ENCODE data around the gene TMSB4Y. TPM values are rescaled to one million over a fixed set of nuclear protein-coding genes. Genes with fewer than 3 reads are reported as not detected.

The TMSB4Y gene
- total and polyA plus RNA-seq, 2 experiments from 2014 or later, result not detected

DNA sequence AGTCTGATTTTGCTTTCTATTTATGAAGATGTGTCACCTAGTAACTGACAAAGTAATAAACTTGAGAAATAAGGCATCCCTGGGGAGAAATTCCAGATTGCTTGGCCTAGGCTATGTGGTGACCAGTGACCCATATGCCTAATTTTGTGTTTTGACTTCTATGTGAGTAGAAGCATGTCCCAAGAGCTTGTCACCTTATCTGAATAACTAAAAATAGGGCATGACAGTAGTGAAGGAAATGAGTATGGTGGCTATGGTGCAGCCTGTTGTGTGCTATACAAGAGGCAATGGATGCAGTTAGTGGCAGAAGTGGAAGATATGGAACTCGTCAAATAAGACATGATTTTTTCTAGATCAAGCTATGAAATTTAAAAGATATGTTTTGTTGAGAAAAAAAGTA, 15.3 kb downstream of the TMSB4Y start:
- no peak overlapping the region for H3K4me2 ChIP-seq
- WGBS (ENCODE audit: low lambda C conversion rate, missing lambda C conversion rate), result no CpG with 5 or more reads among the region's 1 CpG
- no peaks in the 10 kb centered on the region for H3K27me3 ChIP-seq
- no peak for DNase-seq (ENCODE audit: low spot score)
- no peaks in the 10 kb centered on the region for H3K36me3 ChIP-seq (replicated peaks; ENCODE audit: insufficient read depth, low read depth)
- H3K27ac ChIP-seq, result no peak overlapping the region
- H3K79me2 ChIP-seq, result no peaks in the 10 kb centered on the region
- H3K9me2 ChIP-seq (replicated peaks; ENCODE audit: insufficient read depth), result no peaks in the 10 kb centered on the region
- H3K9me3 ChIP-seq (ENCODE audit: low read depth), result no peaks in the 10 kb centered on the region
- H3K4me1 ChIP-seq (ENCODE audit: insufficient read depth), result no peaks in the 10 kb centered on the region
- H4K20me1 ChIP-seq (ENCODE audit: insufficient read depth, poor library complexity, severe bottlenecking), result no peaks in the 10 kb centered on the region
- no peak overlapping the region for H2AFZ ChIP-seq
- TF ChIP-seq, protein P1, sequence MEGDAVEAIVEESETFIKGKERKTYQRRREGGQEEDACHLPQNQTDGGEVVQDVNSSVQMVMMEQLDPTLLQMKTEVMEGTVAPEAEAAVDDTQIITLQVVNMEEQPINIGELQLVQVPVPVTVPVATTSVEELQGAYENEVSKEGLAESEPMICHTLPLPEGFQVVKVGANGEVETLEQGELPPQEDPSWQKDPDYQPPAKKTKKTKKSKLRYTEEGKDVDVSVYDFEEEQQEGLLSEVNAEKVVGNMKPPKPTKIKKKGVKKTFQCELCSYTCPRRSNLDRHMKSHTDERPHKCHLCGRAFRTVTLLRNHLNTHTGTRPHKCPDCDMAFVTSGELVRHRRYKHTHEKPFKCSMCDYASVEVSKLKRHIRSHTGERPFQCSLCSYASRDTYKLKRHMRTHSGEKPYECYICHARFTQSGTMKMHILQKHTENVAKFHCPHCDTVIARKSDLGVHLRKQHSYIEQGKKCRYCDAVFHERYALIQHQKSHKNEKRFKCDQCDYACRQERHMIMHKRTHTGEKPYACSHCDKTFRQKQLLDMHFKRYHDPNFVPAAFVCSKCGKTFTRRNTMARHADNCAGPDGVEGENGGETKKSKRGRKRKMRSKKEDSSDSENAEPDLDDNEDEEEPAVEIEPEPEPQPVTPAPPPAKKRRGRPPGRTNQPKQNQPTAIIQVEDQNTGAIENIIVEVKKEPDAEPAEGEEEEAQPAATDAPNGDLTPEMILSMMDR (IDR thresholded peaks at IDR 0.05; ENCODE audit: poor library complexity), result no peak
- no peak for TF ChIP-seq EZH2phosphoT487 (IDR thresholded peaks at IDR 0.05; ENCODE audit: low read depth, severe bottlenecking, unreplicated experiment)
- TF ChIP-seq EZH2 (IDR thresholded peaks at IDR 0.05; ENCODE audit: borderline replicate concordance), result no peak
- H3K4me3 ChIP-seq, result no peak overlapping the region

DNA sequence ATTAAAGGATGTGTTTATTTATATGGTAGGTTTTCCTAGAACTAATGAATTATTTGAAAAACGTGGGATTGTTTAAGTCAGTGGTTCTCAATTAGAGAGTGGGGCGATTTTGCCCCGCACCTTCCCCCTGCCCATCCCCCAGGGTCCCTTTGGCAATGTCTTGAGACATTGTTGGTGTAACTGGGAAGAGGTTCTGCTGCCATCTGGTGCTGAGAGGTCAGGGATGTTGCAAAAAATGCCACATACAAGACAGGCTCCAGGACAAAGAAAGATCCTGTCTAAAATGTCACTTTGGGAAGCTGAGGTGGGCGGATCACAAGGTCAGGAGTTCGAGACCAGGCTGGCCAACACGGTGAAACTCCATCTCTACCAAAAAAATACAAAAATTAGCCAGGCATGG, 25.8 kb downstream of the TMSB4Y start:
- Histone ChIP-seq H3K4me1 (ENCODE audit: insufficient read depth) (no peaks in the 10 kb centered on the region), H3K27ac (no peak overlapping the region), H3K4me2 (no peak overlapping the region), H3K27me3 (no peaks in the 10 kb centered on the region), H4K20me1 (ENCODE audit: insufficient read depth, poor library complexity, severe bottlenecking) (no peaks in the 10 kb centered on the region), H3K79me2 (no peaks in the 10 kb centered on the region), H3K9me2 (replicated peaks; ENCODE audit: insufficient read depth) (no peaks in the 10 kb centered on the region), H3K9me3 (ENCODE audit: low read depth) (no peaks in the 10 kb centered on the region), H2AFZ (no peak overlapping the region), H3K36me3 (replicated peaks; ENCODE audit: insufficient read depth, low read depth) (no peaks in the 10 kb centered on the region), H3K4me3 (no peak overlapping the region)
- DNase-seq (ENCODE audit: low spot score), result no peak
- no peak for TF ChIP-seq EZH2 (IDR thresholded peaks at IDR 0.05; ENCODE audit: borderline replicate concordance)
- TF ChIP-seq, protein P1 (IDR thresholded peaks at IDR 0.05; ENCODE audit: poor library complexity), result no peak
- TF ChIP-seq EZH2phosphoT487 (IDR thresholded peaks at IDR 0.05; ENCODE audit: low read depth, severe bottlenecking, unreplicated experiment), result no peak
- WGBS (ENCODE audit: low lambda C conversion rate, missing lambda C conversion rate), result no CpG with 5 or more reads among the region's 6 CpGs

DNA sequence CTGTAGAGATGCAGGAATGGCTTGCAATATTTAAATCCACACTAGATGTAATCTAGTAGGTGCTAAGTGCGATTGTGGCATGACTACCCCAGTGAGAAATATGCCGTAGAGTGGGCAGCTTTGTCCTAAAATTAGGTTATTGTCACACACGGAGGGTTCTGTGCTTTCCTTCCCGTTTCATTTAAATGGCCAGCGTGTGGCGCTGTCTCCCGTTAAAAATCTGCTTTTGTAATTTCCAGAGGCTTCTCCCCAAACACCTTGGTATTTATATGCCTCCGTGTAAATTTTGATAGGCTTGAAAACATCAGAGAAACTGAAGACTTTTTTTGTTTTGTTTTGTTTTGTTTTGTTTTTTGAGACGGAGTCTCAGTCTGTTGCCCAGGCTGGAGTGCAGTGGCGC, 34.9 kb downstream of the TMSB4Y start:
- H3K27ac ChIP-seq, result no peak overlapping the region
- H2AFZ ChIP-seq, result no peak overlapping the region
- TF ChIP-seq, protein P1 (IDR thresholded peaks at IDR 0.05; ENCODE audit: poor library complexity), result no peak
- TF ChIP-seq EZH2phosphoT487 (IDR thresholded peaks at IDR 0.05; ENCODE audit: low read depth, severe bottlenecking, unreplicated experiment) (no peak), EZH2 (IDR thresholded peaks at IDR 0.05; ENCODE audit: borderline replicate concordance) (no peak)
- no peaks in the 10 kb centered on the region for H3K27me3 ChIP-seq
- no peaks in the 10 kb centered on the region for H3K9me3 ChIP-seq (ENCODE audit: low read depth)
- no peaks in the 10 kb centered on the region for H4K20me1 ChIP-seq (ENCODE audit: insufficient read depth, poor library complexity, severe bottlenecking)
- WGBS (ENCODE audit: low lambda C conversion rate, missing lambda C conversion rate), result no CpG with 5 or more reads among the region's 10 CpGs
- H3K4me3 ChIP-seq, result no peak overlapping the region
- H3K36me3 ChIP-seq (replicated peaks; ENCODE audit: insufficient read depth, low read depth), result no peaks in the 10 kb centered on the region
- no peak overlapping the region for H3K4me2 ChIP-seq
- DNase-seq (ENCODE audit: low spot score), result no peak
- no peaks in the 10 kb centered on the region for H3K4me1 ChIP-seq (ENCODE audit: insufficient read depth)
- no peaks in the 10 kb centered on the region for H3K79me2 ChIP-seq
- no peaks in the 10 kb centered on the region for H3K9me2 ChIP-seq (replicated peaks; ENCODE audit: insufficient read depth)

Data from hepatocyte (in vitro differentiated cells).